Measurements from ENCODE around the gene PATE4.

GRCh38 chr11:125802387-125802786, 30.7 kb upstream of the PATE4 start:
- TF ChIP-seq CTCF (IDR thresholded peaks at IDR 0.05), result no peak
- TF ChIP-seq EZH2phosphoT487 (IDR thresholded peaks at IDR 0.05; ENCODE audit: borderline replicate concordance, low read depth), result no peak
- no peak for TF ChIP-seq YY1 (IDR thresholded peaks at IDR 0.05; ENCODE audit: low read depth)
- no peak for TF ChIP-seq FOXM1 (IDR thresholded peaks at IDR 0.05; ENCODE audit: low read depth)
- no peak for TF ChIP-seq USF2 (IDR thresholded peaks at IDR 0.05; ENCODE audit: borderline replicate concordance, low read depth, low read length)
